ENCODE results near the gene TAL2.
"Not testable (repeated sequence)": the region's sequence is repeated elsewhere in the genome, so short reads cannot be mapped to it uniquely, and the experiment has no call there.

The TAL2 gene

DNA sequence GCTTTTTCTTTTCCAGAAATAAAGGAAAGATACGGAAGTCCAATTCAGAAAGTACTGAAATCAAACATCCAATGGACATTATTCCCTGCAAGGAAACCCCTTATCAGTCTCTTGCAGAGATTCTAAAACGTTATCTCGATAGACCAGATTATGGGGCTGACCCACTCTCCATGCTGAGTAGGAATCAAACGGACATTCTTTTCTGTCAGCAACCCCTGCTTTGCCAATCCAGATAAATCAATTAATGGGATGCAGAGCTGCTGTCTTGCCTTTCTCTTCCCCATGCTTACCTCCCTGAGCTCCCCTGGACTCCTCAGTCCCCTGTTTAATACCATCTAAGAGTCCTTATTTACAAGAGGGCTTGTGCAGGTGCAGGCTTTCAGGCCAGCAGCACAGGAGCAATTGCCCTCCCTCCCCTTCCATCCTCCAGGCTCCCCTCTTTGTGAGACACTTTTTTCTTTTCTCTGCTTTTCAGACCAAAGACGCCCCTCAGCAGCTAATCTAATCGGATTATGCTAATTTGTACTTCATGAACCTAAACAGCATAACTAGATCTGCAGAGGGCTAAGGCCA, 14.2 kb downstream of the TAL2 start:
- DNase-seq, result no peak

DNA sequence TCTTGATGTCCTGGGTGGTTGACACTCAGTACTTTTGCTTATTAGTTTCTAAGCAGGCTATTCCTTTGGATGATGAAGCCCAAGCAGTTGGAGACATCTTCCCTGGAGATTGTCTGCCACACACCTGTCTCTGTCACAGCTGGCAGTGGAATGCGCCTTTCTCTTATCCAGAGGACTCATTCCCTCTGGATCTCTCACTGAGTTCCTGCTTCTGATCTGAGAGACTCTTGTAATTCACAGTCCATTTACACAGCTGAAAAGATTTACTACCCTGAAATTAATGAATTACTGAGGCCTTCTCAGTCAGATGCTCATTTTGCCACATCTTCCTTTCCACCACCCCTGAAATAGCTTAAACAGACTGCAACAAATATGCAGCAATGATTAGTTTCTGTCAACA, 15.9 kb downstream of the TAL2 start:
- no peak for DNase-seq

DNA sequence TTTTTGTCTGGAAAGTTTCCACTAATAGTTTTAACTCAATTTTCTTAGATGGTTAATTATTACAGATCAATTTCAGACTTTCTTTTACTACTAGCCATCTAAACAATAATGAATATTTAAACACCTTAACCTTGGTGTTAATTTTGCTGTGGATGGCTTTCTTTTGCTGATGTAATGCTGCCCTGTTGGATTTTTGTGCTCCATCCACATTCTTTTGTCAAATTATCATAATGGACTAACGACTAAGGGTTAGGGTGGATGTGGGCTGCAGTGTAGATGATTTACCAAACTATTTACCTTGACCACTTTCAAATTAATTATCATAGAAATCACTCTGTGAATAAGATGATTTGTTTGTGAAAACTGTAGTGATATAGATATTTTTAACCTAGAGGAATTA, 16.5 kb downstream of the TAL2 start:
- DNase-seq, result no peak

DNA sequence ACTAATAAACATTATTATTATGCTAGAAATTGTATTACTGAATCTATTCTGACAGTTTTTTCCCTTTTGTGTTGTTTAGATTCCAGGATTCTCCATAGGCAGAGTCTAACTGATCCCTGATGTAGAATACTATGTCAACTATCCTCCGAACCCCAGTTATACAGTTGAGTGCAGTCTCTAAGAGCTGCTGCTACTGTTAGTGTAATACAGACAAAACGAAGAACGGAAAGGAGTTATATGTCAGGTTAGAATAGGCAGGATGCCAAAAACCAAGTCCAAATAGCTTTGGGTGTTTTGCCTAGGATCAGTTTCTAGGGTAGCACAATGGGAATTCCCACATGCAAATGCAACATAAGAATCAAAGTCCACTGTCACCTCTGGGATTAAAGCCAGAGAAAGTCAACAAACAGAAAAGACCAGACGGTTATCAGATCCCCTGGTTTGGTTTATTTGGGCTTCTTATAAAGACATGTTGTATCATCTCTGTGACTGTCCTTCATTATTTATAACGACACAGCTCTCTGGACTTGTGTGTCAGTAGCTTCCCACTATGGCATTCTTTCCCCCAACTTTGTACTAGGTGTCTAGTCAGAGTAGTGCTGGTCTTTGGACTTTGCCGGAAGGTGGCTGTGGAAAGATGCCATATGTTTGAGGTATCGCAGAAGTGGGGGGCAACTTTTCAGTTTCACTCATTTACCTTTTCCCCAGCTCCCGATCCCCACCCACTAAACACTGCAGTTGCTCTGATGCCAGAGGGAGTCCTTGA, 17.2 kb downstream of the TAL2 start:
- DNase-seq, result no peak

DNA sequence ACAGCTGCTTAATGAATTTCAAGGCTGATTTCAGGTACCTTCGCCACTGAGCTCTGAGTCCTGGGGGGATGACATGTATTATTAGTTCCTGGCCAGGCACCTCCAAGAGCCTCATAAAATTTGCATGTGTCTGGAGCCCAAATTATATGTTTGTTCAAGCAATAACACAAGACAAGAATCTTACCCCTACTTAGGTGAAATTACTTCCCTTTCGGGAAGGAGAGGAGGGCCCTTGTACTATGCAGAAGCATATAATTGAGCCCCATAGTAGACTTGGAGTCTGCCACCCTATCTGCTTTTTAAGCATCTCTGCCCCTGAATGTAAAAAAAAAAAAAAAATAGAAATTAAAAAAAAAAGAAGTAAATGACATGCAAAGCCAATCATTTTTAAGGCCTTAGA, 19.1 kb downstream of the TAL2 start:
- no peak for DNase-seq

DNA sequence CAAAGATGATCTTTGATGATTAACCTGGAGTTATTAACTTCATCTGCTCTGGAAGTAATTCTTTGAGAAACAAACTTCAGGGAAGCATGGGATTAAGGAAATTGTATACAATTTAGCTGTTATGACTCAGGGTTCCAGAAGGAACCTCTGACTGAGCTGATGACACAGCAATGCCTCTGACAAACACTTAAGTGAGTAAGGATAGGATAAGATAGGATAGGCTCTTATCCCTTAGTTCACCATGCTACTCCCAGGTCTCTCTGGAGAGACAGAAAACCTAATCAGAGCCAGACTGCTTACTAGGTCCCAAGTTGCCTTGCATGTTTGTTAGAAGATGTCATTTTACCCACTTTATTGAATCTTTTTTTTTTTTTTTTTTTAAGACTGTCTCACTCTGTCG, 19.5 kb downstream of the TAL2 start:
- DNase-seq, result no peak

DNA sequence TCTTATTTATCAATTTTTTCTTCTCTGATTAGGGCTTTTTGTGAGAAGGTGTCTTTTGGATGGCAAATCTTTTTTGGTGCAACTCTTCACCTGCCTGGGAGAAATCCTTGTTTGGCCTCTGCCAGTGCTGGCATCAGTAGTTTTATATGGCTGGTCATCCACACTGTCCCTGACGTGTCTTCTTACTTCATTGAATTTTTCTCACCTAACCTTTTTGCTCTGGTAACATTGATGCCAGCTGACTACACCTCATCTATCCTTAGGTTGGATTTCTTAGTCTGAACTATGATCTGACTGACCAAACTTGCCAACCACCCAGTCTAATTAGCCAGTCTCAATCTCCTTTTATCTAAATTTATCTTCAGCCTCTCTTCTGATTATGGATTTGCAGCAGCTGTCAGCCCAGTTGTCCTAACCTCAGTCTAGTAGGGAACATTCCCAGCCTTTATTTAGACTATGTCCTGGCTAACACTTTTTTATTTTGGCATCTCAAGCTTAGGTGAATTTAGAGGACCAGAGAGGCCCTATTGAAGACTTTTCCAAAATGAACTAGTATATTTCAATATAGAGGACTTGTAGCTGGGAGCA, 21.5 kb downstream of the TAL2 start:
- DNase-seq, result no peak

DNA sequence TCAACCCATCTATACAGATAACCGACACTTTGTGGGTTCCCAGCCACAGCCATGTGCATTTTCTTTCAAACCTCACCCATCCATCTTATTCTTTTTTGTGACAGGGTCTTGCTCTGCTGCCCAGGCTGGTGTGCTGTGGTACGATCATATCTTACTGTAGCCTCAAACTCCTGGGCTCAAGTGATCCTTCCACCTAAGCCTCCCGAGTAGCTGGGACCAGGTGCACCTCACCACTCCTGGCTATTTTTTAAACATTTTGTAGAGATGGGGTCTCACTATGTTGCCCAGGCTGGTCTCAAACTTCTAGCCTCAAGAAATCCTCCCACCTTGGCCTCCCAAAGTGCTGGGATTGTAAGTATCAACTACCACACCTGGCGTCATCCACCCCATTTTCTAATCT, 24.7 kb downstream of the TAL2 start:
- DNase-seq, result no peak

DNA sequence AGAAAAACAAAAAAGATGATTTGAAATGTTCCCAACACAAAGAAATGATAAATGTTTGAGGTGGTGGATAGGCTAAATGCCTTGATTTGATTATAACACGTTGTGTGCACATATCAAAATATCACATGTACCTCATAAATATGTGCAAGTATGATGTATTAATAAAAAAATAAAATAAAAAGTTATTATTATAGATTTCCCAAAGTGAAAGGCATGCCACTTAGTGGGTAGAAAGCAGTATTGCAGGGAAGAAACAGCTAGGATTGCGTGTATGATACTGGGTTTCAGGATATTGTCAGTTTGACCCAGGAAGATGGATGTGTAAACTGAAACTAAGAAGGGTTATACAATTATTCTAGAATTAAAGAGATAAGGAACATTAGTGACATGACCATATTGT, 28.5 kb downstream of the TAL2 start:
- DNase-seq, result no peak

DNA sequence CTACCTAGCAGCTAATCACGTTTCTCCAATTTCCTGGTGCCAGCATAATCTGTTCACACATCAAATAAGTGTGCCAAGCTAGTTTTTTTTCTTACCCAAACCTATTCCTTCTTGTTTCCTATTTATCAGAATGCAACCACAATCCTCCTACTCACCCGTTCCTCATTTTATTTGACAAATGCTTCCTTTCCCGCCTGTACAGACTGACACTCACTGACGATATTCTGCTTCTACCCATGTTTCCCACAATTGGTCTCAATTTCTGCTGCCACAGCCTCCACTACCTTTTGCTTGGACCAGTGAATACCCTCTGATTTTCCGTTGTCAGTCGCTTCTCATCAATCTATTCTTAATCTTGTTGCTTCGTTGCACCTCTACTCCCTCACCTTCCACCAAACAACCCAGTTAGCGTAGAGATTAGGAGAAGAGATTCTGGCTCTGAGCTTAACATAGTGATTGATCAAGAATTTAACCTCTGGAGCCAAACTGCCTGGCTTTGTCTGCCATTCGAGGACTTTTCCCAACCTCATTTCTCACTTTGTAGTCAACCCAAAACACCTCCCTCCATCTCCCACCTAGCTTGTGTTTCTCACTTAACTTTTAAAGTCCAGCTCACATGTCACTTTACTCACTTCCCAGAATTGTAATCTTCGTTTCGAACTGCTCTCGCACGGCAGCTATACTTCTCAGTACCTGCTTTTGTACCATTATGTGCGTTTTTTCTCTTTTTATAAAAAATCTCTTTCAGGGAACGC, 31.4 kb downstream of the TAL2 start:
- DNase-seq, result no peak

DNA sequence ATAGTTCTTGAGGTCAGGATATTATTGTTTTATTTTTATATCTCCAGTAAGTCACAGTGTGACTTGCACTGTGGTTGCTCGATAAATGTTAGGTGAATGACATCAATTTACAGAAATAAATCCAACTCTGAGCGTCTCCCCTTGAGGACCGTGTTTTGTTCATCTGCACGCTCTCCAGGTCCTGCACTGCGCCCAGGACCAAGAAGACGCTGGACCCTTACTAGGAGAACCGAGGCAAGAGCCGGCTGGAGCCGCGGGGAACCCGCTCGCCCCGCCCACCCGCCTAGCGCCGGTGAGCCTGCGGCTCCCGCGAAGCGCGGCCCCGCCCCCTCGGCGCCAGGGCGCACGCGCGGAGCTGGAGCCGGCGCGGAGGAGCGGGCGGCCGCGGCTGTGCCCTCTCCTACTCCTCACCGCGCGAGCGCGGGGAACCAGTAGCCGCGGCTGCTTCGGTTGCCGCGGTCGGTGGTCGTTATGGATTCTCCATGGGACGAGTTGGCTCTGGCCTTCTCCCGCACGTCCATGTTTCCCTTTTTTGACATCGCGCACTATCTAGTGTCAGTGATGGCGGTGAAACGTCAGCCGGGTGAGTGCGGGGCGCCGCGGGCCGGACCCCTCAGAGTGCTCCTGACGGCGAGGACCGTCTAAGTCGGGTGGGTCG, 32.1 kb downstream of the TAL2 start, which contains the start of gene TMEM38B:
TSS of gene TMEM38B (plus strand) at position 352 of the 658 bp plus-strand sequence. CDS start at position 472, 120 bp downstream.
- DNase-seq, result peak; percentile 32

DNA sequence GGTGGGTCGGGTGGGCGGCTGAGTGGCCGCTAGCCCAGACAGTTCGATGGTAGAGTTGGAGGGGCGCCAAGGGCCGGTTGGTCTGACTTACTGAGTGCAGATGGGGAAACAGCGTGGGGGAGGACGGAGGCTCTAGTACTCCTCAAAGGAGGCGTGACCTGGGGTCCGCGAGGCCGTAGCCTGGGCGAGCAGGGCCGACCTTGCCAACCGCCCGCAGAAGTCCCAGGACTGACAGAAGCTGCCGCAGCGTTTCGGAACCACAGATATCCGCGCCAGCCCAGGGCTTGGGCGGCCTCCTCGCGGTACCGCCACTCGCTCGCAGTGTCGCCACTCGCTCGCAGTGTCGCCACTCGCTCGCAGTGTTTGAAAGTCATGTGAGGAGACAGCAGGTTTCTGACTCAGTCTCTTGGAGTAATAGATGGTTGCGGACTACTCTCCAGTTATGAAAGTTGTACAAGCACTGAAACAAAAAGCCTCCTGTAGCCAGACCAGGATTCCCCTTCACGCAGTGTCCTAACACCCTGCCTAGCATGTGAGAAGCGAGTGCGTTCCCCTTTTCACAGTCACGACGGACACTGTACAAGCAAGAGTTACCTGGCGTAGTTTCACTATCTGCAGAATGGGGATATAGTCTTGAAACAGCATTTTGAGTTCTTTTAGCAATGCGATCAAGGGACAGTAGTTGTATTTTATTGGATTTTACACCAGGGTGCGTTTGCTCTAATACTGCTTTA, 32.8 kb downstream of the TAL2 start:
- DNase-seq, result no peak

DNA sequence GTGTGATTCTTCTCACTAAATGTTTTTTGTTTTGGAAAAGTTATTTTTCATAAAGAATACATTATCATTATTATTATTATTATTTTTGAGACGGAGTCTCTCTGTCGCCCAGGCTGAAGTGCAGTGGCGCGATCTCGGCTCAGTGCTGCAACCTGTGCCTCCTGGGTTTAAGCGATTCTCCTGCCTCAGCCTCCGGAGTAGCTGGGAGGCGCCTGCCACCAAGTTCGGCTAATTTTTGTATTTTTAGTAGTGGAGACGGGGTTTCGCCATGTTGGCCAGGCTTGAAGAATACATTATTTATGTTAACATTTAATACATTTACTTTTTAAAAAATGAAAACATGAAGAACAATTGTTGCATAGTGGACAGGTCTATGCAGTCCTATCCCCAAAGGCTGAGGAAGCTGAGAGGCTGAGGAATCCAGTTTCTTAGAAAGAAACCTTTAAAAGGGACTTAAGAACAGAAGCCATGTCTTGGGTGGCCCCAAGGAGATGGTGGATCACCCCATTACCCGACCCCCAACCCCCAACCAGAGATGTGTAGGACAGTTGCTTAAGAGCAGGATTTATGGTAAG, 34.0 kb downstream of the TAL2 start:
- no peak for DNase-seq

DNA sequence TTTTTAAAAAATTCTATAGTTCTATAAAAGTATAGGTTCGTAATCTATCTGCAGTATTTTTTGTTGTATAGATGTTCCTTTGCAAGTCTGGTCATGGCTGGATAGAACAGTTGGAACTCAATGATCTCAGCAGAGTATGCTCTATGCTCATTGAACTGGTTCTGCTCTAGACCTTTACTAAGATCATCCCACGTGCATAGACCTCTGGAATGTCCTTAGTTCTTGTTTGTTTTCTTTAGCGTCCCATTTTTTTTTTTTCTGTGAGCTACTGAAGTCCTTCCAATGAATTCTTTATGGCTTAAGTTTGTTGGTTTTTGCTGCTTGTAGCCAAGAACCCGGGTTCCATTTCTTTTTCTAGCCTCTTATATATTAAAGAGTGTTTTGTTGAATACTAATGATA, 35.6 kb downstream of the TAL2 start:
- no peak for DNase-seq

DNA sequence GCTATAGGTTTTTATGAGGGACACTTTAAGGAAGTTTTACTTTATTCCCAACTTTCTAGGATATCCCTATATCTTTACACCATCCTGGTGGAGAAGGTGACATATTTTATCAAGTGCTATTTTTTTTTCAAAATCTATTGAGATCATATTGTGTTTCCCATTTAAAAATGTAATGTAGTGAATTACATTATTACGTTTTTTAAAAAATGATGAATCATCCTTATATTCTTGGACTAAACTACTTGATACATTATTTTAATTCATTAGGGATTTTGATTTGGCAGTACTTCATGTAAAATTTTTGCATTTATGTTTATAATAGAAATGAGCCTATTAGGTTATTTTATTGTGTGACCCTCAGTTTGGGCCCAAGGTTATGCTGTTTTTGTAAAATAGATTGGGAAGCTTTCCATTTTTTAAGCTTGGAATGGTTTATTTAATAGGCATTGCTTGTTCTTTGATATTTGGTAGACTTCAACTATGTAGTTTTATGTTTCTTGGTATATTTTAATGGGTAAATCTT, 36.2 kb downstream of the TAL2 start:
- no peak for DNase-seq

DNA sequence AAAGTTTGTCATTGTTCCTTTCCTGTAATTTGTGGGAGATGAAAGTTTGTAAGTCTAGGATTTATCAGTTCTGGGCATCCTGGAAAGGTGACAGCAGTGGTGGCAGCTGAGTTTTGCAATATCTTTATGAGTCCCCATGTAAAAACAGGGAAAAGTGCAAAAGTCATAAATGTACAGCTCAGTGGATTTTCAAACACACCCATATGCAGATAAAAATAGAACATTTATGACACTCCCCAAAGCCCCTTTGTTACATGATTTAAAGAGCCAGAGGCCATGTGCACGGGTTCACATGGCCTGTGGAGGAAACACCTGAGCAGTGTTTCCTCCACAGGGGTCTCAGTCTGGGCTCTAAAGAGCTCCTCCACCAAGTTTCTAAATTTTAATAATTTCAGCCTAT, 38.4 kb downstream of the TAL2 start:
- DNase-seq, result no peak

DNA sequence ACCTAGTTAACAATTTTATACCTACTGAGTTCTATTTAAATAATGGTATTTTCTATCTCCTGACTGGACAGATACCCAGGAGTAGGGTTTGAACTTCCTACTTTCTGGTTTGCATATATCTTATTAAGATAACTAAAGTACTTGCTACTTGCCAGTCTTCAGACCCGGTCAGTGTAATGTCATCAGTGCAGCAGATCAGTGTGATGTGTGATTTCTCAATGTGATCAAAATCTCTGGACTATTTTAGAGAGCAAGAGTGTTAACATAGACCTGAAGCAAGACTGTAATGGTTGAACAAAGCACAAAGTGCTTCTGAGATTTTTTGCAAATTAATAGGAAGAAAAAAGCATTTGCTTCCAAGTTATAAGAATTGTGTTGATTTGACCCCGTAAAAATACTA, 38.9 kb downstream of the TAL2 start:
- no peak for DNase-seq

DNA sequence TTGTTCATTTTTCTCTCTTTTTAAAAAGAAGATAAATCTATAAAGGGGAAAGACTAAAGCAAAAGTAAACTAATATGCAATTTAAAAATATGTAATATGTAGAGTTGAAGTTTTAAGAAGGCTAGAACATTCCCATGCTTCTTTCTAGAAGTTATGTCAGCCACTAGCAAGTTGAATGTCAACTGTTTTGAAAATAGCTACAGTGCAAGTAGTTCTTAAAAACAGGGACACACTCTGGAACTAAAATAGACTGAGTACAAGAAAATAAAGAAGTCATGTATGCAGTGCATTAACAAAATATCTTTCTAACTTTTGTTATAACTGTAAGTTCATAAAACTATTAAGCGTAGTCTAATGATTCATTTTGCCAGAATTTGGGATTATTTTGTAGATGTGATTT, 40.0 kb downstream of the TAL2 start:
- DNase-seq, result no peak

DNA sequence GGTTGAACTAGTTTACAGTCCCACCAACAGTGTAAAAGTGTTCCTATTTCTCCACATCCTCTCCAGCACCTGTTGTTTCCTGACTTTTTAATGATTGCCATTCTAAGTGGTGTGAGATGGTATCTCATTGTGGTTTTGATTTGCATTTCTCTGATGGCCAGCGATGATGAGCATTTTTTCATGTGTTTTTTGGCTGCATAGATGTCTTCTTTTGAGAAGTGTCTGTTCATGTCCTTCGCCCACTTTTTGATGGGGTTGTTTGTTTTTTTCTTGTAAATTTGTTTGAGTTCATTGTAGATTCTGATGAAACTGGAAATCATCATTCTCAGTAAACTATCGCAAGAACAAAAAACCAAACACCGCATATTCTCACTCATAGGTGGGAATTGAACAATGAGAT, 41.4 kb downstream of the TAL2 start:
- DNase-seq, result not testable (repeated sequence)

DNA sequence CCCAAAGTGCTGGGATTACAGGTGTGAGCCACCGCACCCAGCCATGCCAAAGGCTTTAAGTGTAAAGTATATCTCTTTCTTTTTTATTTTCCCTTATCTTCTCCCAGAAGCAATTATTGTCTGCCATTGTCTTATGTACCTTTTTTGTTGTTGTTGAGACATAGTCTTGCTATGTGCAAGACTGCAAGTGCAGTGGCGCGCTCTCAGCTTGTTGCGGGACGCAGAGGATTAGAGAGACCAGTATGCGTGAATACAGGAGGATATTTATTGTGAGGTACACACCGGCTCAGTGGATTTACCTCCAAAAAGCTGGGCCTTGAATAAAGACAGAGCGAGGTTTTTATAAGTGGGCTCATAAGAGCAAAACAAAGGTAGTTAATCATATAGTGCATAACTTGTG, 43.9 kb downstream of the TAL2 start:
- no peak for DNase-seq

DNA sequence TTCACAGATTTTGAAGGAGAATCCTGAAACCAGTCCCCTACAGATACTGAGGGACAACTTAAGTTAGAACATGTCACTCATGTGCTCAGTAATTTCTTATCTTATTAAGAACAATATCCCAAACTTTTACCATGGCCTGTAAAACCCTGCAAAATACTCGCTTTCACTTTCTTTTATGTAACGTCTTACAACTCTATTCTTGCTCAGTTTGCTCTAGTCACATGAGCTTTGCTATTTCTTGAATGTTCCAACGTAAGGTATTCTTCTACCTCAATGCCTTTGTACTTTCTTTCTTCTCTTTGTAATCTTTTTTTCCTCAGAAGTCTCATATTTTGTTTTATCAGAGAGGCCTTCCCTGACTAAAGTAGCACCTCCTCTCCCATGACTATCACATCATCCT, 46.1 kb downstream of the TAL2 start:
- DNase-seq, result no peak

DNA sequence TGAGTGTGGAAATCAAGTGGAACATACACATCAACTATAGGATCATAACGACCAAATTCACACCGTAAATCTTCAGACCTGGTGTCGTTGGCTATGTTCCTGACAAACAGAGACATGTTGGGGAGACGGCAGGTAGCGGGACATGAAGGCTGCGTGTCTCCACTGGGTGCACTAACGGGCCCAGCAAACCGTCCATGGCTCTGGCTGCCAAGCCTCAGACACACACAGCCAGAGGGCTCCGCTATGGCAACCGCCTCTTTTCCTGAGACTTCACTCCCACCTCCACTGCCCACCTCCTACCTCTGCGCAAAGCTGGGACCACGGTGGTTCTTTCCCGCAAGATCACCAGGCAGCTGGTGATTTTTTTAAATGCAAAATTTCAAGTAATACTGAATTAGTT, 48.4 kb downstream of the TAL2 start:
- no peak for DNase-seq
